Natural killer cell (primary cell): Measurements from ENCODE around the gene MSRB2. TPM values are rescaled to one million over a fixed set of nuclear protein-coding genes. Genes with fewer than 3 reads are reported as not detected.

ENCODE experiments used
- ATAC-seq, 3 donors: fragments of 150-1000 bp in 2 of 3; fragments of 200-7000 bp in 1 of 3; cut with Tn5 transposase; 1 replicate in 1 of 3; 2 replicates in 2 of 3; pipeline ENCODE4 v1.10.0; 2021; ENCODE audit warnings: mild to moderate bottlenecking in 2 of 3, moderate library complexity in 2 of 3
- DNase-seq, 2 donors: peaks; one replicate each; pipeline versions ENCODE4 v3.0.0 to v3.0.0-alpha.2; 2013 to 2021; ENCODE audit warnings: mixed read lengths in 1 of 2
- H3K27ac ChIP-seq: one replicate; pipeline ENCODE4 v1.5.1; 2013; ENCODE audit warnings: mild to moderate bottlenecking, low read length
- H3K27me3 ChIP-seq: one replicate; pipeline ENCODE4 v1.6.1; 2013; ENCODE audit warnings: low read length; ENCODE audit not compliant: control insufficient read depth, insufficient read depth
- H3K36me3 ChIP-seq: one replicate; pipeline ENCODE4 v1.6.1; 2013; ENCODE audit warnings: low read length; ENCODE audit not compliant: control insufficient read depth, insufficient read depth
- H3K4me1 ChIP-seq: one replicate; pipeline ENCODE4 v1.6.1; 2013; ENCODE audit warnings: low read length; ENCODE audit not compliant: control insufficient read depth, insufficient read depth
- H3K4me3 ChIP-seq: one replicate; pipeline ENCODE4 v1.5.1; 2013; ENCODE audit warnings: low read length
- H3K9me3 ChIP-seq: one replicate; pipeline ENCODE4 v1.6.1; 2013; ENCODE audit warnings: low read length; ENCODE audit not compliant: control insufficient read depth, insufficient read depth
- H3K27ac Mint-ChIP-seq, 2 donors: one replicate each; pipeline ENCODE4 v1.8.0; 2022; ENCODE audit warnings: mild to moderate bottlenecking in 2 of 2, mixed read lengths in 2 of 2, moderate library complexity in 1 of 2
- H3K27me3 Mint-ChIP-seq, 2 donors: one replicate each; pipeline ENCODE4 v1.8.0; 2022; ENCODE audit warnings: low read depth in 2 of 2, mixed read lengths in 2 of 2
- H3K36me3 Mint-ChIP-seq: one replicate; pipeline ENCODE4 v1.8.0; 2022; ENCODE audit warnings: mixed read lengths
- H3K4me1 Mint-ChIP-seq, 2 donors: one replicate each; pipeline ENCODE4 v1.8.0; 2022; ENCODE audit warnings: mixed read lengths in 2 of 2
- H3K4me3 Mint-ChIP-seq: one replicate; pipeline ENCODE4 v1.8.0; 2022; ENCODE audit warnings: mild to moderate bottlenecking, moderate library complexity, mixed read lengths
- H3K9me3 Mint-ChIP-seq, 2 donors: one replicate each; pipeline ENCODE4 v1.8.0; 2022; ENCODE audit warnings: mixed read lengths in 2 of 2
- WGBS: methylation state at CpG from one replicate; pipeline ENCODE4 v1.1.7; 2013; ENCODE audit warnings: missing lambda C conversion rate; ENCODE audit not compliant: insufficient coverage; 5-methylcytosine and 5-hydroxymethylcytosine counted together
- intact Hi-C: fragments of 100-400 bp; cut with micrococcal nuclease; formaldehyde crosslinking; loops from one replicate; pipeline ENCODE4 v1.14.2; 2022
- total RNA-seq, 4 donors: library from RNA; stranded (reverse); fragments of 120-200 nt in 1 of 4; gene quantifications; one replicate each; pipeline versions ENCODE4 v1.2.3 to v1.2.4, GENCODE V29; 2013 to 2022
- TF ChIP-seq, protein P1 (sequence below): fragments of 200-600 bp; IDR thresholded peaks from one replicate; pipeline ENCODE4 v1.8.0; 2022; ENCODE audit warnings: antibody characterized with exemption

The MSRB2 gene
- total RNA-seq, 3 donors from 2014 or later (not counting 1 experiment from before 2014, with no cell fraction given) = 3.3 to 5.6 (median 3.8) TPM

DNA sequence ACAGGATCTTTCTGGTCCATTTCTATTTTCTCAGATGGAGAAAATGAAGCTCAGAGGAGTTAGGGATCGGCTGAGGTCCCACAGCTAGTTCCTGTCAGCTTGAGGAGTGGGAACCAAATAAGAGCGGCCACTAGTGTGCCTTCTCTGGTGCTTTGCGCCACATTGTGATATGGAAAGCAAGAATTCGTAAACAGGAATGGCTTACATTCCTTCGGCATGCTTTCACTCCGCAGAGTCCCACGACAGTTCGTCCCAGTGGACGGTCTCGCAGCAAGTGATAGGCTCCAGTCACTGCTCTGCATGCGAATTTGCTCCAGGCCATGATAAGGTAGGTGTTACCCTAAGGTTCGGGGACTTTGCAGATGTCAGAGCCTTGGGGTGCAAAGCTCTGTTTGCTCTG is 55.2 kb downstream of the MSRB2 start:
- Mint-ChIP-seq H3K27ac (no peak overlapping the region), H3K9me3 (no peaks in the 10 kb centered on the region), H3K4me1 (no peaks in the 10 kb centered on the region), H3K36me3 (no peaks in the 10 kb centered on the region), H3K27me3 (peaks cover 0 to 8% of the 10 kb centered on the region in 2 donors), H3K4me3 (no peak overlapping the region)
- Histone ChIP-seq H3K27ac (no peak overlapping the region), H3K4me3 (no peak overlapping the region), H3K36me3 (no peaks in the 10 kb centered on the region), H3K27me3 (no peaks in the 10 kb centered on the region), H3K9me3 (no peaks in the 10 kb centered on the region), H3K4me1 (no peaks in the 10 kb centered on the region)
- TF ChIP-seq, protein P1, sequence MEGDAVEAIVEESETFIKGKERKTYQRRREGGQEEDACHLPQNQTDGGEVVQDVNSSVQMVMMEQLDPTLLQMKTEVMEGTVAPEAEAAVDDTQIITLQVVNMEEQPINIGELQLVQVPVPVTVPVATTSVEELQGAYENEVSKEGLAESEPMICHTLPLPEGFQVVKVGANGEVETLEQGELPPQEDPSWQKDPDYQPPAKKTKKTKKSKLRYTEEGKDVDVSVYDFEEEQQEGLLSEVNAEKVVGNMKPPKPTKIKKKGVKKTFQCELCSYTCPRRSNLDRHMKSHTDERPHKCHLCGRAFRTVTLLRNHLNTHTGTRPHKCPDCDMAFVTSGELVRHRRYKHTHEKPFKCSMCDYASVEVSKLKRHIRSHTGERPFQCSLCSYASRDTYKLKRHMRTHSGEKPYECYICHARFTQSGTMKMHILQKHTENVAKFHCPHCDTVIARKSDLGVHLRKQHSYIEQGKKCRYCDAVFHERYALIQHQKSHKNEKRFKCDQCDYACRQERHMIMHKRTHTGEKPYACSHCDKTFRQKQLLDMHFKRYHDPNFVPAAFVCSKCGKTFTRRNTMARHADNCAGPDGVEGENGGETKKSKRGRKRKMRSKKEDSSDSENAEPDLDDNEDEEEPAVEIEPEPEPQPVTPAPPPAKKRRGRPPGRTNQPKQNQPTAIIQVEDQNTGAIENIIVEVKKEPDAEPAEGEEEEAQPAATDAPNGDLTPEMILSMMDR = no peak
- 91% methylated on average over 12 of the region's 12 CpGs for WGBS
- ATAC-seq = no peak
- intact Hi-C loops = no loop called here
- no peak for DNase-seq

DNA sequence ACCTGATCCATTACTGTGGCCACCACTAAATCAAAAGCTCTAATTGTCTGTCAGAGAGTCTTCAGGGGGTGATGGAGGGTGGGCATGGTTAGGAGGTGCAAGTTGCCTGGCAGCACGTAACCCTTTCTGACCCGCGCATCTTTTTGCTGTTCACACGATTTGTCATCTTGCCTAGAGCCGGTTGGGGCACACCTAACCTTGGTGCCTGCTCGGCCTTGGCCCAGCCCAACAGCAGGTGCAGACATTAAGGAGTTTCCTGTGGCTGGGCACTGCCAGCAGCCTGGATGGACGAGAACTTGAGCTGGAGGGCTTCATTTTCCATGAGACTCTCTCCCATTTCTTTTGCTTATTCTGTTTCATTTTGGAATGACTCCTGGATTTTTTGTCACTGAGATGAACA is 55.7 kb downstream of the MSRB2 start:
- 88% methylated on average over 7 of the region's 7 CpGs for WGBS
- Mint-ChIP-seq H3K4me3 (no peak overlapping the region), H3K4me1 (no peaks in the 10 kb centered on the region), H3K9me3 (no peaks in the 10 kb centered on the region), H3K36me3 (no peaks in the 10 kb centered on the region), H3K27me3 (peaks cover under 1 to 12% of the 10 kb centered on the region in 2 donors), H3K27ac (no peak overlapping the region)
- Histone ChIP-seq H3K36me3 (no peaks in the 10 kb centered on the region), H3K27ac (no peak overlapping the region), H3K4me3 (no peak overlapping the region), H3K27me3 (no peaks in the 10 kb centered on the region), H3K9me3 (no peaks in the 10 kb centered on the region), H3K4me1 (no peaks in the 10 kb centered on the region)
- TF ChIP-seq, protein P1 = no peak
- ATAC-seq = no peak
- intact Hi-C loops = no loop called here
- no peak for DNase-seq

- no peaks in the 10 kb centered on the region for H3K4me1 ChIP-seq
- intact Hi-C loops = loop anchor here (5.0 kb wide), 1 partner anchor 1402 kb away; no protein-coding TSS in a partner anchor
- no peak for ATAC-seq
- H3K9me3 ChIP-seq = no peaks in the 10 kb centered on the region
- no peaks in the 10 kb centered on the region for H3K36me3 Mint-ChIP-seq
- no peak for DNase-seq
- TF ChIP-seq, protein P1 = no peak
- no peak overlapping the region for H3K27ac Mint-ChIP-seq
- H3K4me3 Mint-ChIP-seq = no peak overlapping the region
- H3K4me1 Mint-ChIP-seq = no peaks in the 10 kb centered on the region
- no peak overlapping the region for H3K4me3 ChIP-seq
- no peaks in the 10 kb centered on the region for H3K36me3 ChIP-seq
- H3K9me3 Mint-ChIP-seq = no peaks in the 10 kb centered on the region
- peaks cover 4% of the 10 kb centered on the region for H3K27me3 ChIP-seq
- no peak overlapping the region for H3K27ac ChIP-seq
- WGBS = 77% methylated on average over 5 of the region's 7 CpGs
- peaks cover 14 to 24% of the 10 kb centered on the region in 2 donors for H3K27me3 Mint-ChIP-seq
Observed at GRCh38 chr10:23155169-23155568, 59.8 kb downstream of the MSRB2 start.

GRCh38 chr10:23156447-23157150 is 61.2 kb downstream of the MSRB2 start:
- Histone ChIP-seq H3K9me3 (no peaks in the 10 kb centered on the region), H3K36me3 (no peaks in the 10 kb centered on the region), H3K4me3 (no peak overlapping the region), H3K4me1 (no peaks in the 10 kb centered on the region), H3K27me3 (peaks cover 4% of the 10 kb centered on the region), H3K27ac (no peak overlapping the region)
- DNase-seq (no peak), ATAC-seq (no peak)
- Mint-ChIP-seq H3K27ac (no peak overlapping the region), H3K4me3 (no peak overlapping the region), H3K36me3 (no peaks in the 10 kb centered on the region), H3K27me3 (peaks cover 19 to 37% of the 10 kb centered on the region in 2 donors), H3K4me1 (no peaks in the 10 kb centered on the region), H3K9me3 (no peaks in the 10 kb centered on the region)
- TF ChIP-seq, protein P1 = no peak
- intact Hi-C loops = loop anchor here (5.0 kb wide), 1 partner anchor 1401 kb away; no protein-coding TSS in a partner anchor
- 53% methylated on average over 10 of the region's 10 CpGs for WGBS
